Neuronal stem cell (in vitro differentiated cells): ENCODE measurements around the gene TRIM54.

Experiments
- DNase-seq: peaks from one replicate; pipeline ENCODE4 v3.0.0-alpha.2; 2013; ENCODE audit warnings: low spot score
- H2AFZ ChIP-seq: one replicate; pipeline ENCODE4 v1.6.1; 2013; ENCODE audit warnings: mild to moderate bottlenecking, low read length, inconsistent platforms
- H2AK5ac ChIP-seq: 2 replicates; pipeline ENCODE4 v1.6.1; 2013; ENCODE audit warnings: low read depth, mild to moderate bottlenecking, inconsistent platforms, low read length, moderate library complexity, mixed read lengths
- H2BK120ac ChIP-seq: 2 replicates; pipeline ENCODE4 v1.6.1; 2013; ENCODE audit warnings: low read depth, mild to moderate bottlenecking, inconsistent platforms, low read length, moderate library complexity, mixed read lengths
- H2BK12ac ChIP-seq: one replicate; pipeline ENCODE4 v1.6.1; 2013; ENCODE audit warnings: low read length, inconsistent platforms
- H2BK15ac ChIP-seq: 2 replicates; pipeline ENCODE4 v1.6.1; 2013; ENCODE audit warnings: mild to moderate bottlenecking, low read length, inconsistent platforms, mixed read lengths
- H2BK5ac ChIP-seq: one replicate; pipeline ENCODE4 v1.6.1; 2013; ENCODE audit warnings: inconsistent platforms, mild to moderate bottlenecking, low read length, moderate library complexity
- H3K14ac ChIP-seq: one replicate; pipeline ENCODE4 v1.6.1; 2013; ENCODE audit warnings: low read length, inconsistent platforms
- H3K18ac ChIP-seq: 2 replicates; pipeline ENCODE4 v1.6.1; 2013; ENCODE audit warnings: low read length, inconsistent platforms
- H3K23ac ChIP-seq: 2 replicates; pipeline ENCODE4 v1.6.1; 2013; ENCODE audit warnings: low read depth, mild to moderate bottlenecking, mixed read lengths, low read length, inconsistent platforms; ENCODE audit not compliant: poor library complexity
- H3K27ac ChIP-seq: replicated peaks from 3 replicates; pipeline ENCODE4 v1.5.1; 2013; ENCODE audit warnings: low read length, inconsistent platforms
- H3K27me3 ChIP-seq, 3 experiments: 2 replicates each; pipeline ENCODE4 v1.6.1; 2013; ENCODE audit warnings: low read length in 3 of 3, mild to moderate bottlenecking in 2 of 3, inconsistent platforms in 1 of 3, low read depth in 1 of 3, mixed read lengths in 1 of 3, moderate library complexity in 1 of 3; ENCODE audit not compliant: control insufficient read depth in 3 of 3, insufficient read depth in 3 of 3
- H3K36me3 ChIP-seq, 2 donors: replicated peaks in 1 of 2; 2 replicates each; pipeline ENCODE4 v1.6.1; 2013; ENCODE audit warnings: low read length in 2 of 2; ENCODE audit not compliant: control insufficient read depth in 2 of 2, insufficient read depth in 2 of 2
- H3K4ac ChIP-seq: 2 replicates; pipeline ENCODE4 v1.6.1; 2013; ENCODE audit warnings: inconsistent platforms, mild to moderate bottlenecking, low read length, moderate library complexity
- H3K4me1 ChIP-seq, 2 donors: 1 replicate in 1 of 2; 2 replicates in 1 of 2; pipeline ENCODE4 v1.6.1; 2013; ENCODE audit warnings: low read length in 2 of 2, low read depth in 1 of 2; ENCODE audit not compliant: control insufficient read depth in 2 of 2, insufficient read depth in 1 of 2
- H3K4me2 ChIP-seq: one replicate; pipeline ENCODE4 v1.6.1; 2013; ENCODE audit warnings: mild to moderate bottlenecking, low read length, inconsistent platforms; ENCODE audit not compliant: insufficient read depth, poor library complexity, severe bottlenecking
- H3K4me3 ChIP-seq, 2 donors: 2 replicates each; pipeline ENCODE4 v1.5.1; 2013; ENCODE audit warnings: low read length in 2 of 2, mild to moderate bottlenecking in 2 of 2, inconsistent platforms in 1 of 2, moderate library complexity in 1 of 2
- H3K79me1 ChIP-seq: one replicate; pipeline ENCODE4 v1.6.1; 2013; ENCODE audit warnings: low read depth, mild to moderate bottlenecking, inconsistent platforms, low read length, moderate library complexity
- H3K9ac ChIP-seq: one replicate; pipeline ENCODE4 v1.6.1; 2013; ENCODE audit warnings: mild to moderate bottlenecking, low read depth, low read length, inconsistent platforms; ENCODE audit not compliant: poor library complexity
- H3K9me3 ChIP-seq, 2 donors: replicated peaks in 1 of 2; 2 replicates each; pipeline versions ENCODE3 to v1.6.1; 2013; ENCODE audit warnings: low read length in 2 of 2, mild to moderate bottlenecking in 2 of 2, inconsistent platforms in 1 of 2, low read depth in 1 of 2, mixed read lengths in 1 of 2, moderate library complexity in 1 of 2; ENCODE audit not compliant: control insufficient read depth in 2 of 2, insufficient read depth in 1 of 2
- H4K8ac ChIP-seq: one replicate; pipeline ENCODE4 v1.6.1; 2013; ENCODE audit warnings: low read depth, mild to moderate bottlenecking, inconsistent platforms, low read length, moderate library complexity
- H4K91ac ChIP-seq: one replicate; pipeline ENCODE4 v1.6.1; 2013; ENCODE audit warnings: low read length, low read depth, mild to moderate bottlenecking, inconsistent platforms; ENCODE audit not compliant: poor library complexity
- WGBS, 2 donors: extraction: QIAGEN DNeasy Blood & Tissue Kit; methylation state at CpG; one replicate each; pipeline ENCODE4 v1.1.7; 2013; ENCODE audit warnings: missing lambda C conversion rate in 2 of 2, mixed read lengths in 1 of 2; ENCODE audit not compliant: insufficient read length in 2 of 2, insufficient replicate concordance in 1 of 2; ENCODE audit errors: extremely low coverage in 2 of 2; 5-methylcytosine and 5-hydroxymethylcytosine counted together

The TRIM54 gene

DNA sequence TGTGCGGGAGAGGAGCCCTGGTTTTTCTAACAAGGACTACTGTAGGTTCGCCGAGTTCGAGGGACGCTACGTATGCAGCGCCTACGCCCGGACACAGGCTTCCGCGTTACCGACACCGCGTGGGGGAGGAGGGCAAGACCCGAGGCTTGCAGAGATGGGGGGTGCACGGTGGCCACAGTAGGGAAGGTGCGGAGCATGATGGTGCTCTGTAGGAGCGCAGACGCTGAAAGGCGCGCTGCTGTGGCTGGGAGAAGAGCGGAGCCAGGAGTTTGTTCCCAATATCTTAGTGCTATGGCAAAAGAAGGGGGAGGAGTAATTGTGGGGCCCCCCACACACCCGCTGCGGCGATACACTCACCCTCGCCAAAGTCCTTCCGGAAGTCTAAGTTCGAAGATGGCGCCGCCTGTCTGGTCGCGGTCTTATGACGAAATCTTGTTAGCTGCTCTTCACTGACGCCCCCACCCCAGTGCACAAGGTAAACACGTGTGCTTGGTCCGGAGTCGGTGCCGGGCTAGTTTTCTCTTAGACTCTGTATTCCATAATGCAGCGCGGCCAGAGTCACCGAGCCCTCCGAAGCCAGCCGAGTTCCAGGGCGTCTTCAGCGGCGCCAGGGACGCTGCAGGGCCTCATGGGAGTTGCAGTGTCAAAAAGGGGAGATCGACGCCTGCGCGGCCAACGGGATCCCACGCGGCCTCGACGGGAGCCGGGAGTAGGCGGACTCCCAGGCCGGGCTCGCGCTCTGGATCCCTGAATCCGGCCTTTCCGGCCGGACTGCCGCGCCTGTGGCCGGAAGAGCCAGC is 74.4 kb downstream of the TRIM54 start, which contains the start of gene GTF3C2:
Gene GTF3C2 (minus strand): TSS at position 383 of the 800 bp plus-strand sequence. CDS start 13,210 bp downstream, outside the sequence.
- H4K91ac ChIP-seq = no peak within 1 kb of the TSS
- H2BK15ac ChIP-seq = no peak within 1 kb of the TSS
- H3K36me3 ChIP-seq = peaks cover 0 to 23% of the 10 kb centered on the region in 2 donors
- H3K4me1 ChIP-seq = peaks cover 0 to 3% of the 10 kb centered on the region in 2 donors
- peak within 1 kb of the TSS; percentile 30 for H4K8ac ChIP-seq
- H2BK5ac ChIP-seq = peak within 1 kb of the TSS; percentile 9
- H2AK5ac ChIP-seq = peak within 1 kb of the TSS; percentile 4
- DNase-seq = peak; percentile 98
- H3K23ac ChIP-seq = peak within 1 kb of the TSS; percentile 29
- peaks cover 6% of the 10 kb centered on the region for H3K79me1 ChIP-seq
- H3K14ac ChIP-seq = peak within 1 kb of the TSS; percentile 89
- peaks cover 0 to 7% of the 10 kb centered on the region in 2 donors for H3K9me3 ChIP-seq
- no CpG with 5 or more reads among the region's 67 CpGs for WGBS, 2 donors
- peak within 1 kb of the TSS; percentile 95 for H3K4ac ChIP-seq
- peak within 1 kb of the TSS; percentile 95 to 97 for H3K4me3 ChIP-seq
- peak within 1 kb of the TSS; percentile 93 for H3K27ac ChIP-seq
- H3K27me3 ChIP-seq = no peaks in the 10 kb centered on the region
- H2BK12ac ChIP-seq = no peak within 1 kb of the TSS
- H2AFZ ChIP-seq = peak within 1 kb of the TSS; percentile 96
- peak within 1 kb of the TSS; percentile 91 for H3K18ac ChIP-seq
- H3K4me2 ChIP-seq = peak within 1 kb of the TSS; percentile 91
- H2BK120ac ChIP-seq = no peak within 1 kb of the TSS
- peak within 1 kb of the TSS; percentile 92 for H3K9ac ChIP-seq
